ENCODE data around the gene ELK3. TPM values are rescaled to one million over a fixed set of nuclear protein-coding genes. Genes with fewer than 3 reads are reported as not detected.
"Not testable (repeated sequence)": the region's sequence is repeated elsewhere in the genome, so short reads cannot be mapped to it uniquely, and the experiment has no call there.

ELK3 gene
- total RNA-seq, 1 donor: 26.1 TPM

- peak in 1 of 3 donors; percentile 51 for DNase-seq (ENCODE audit: low read depth in 2 of 3, low spot score in 2 of 3)
Measured at GRCh38 chr12:96294831-96295230, 100.7 kb downstream of the ELK3 start.

- no peak for DNase-seq (ENCODE audit: low read depth in 2 of 3, low spot score in 2 of 3)
Measured at GRCh38 chr12:96295532-96296160, 101.5 kb downstream of the ELK3 start.

GRCh38 chr12:96297504-96297903 is 103.3 kb downstream of the ELK3 start:
- no peak for DNase-seq (ENCODE audit: low read depth in 2 of 3, low spot score in 2 of 3)

DNA sequence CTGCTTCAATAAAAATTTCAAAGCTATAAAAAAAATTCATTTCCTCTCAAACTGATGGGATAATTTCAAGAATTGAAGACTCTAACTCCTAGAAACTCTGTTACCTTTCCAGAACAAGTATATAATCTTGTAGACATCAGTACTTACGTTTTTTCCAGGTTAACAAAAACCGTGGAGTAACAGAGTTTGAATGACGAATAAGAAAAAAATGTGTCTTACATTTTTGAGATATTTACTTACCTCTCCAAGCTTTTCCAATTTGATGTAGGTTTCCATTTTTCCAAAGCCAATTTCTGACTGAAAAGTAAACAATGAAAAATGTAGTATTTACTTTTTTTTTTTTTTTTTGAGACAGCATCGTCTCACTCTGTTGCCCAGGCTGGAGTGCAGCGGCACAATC is 105.9 kb downstream of the ELK3 start:
- DNase-seq (ENCODE audit: low read depth in 2 of 3, low spot score in 2 of 3): no peak

DNA sequence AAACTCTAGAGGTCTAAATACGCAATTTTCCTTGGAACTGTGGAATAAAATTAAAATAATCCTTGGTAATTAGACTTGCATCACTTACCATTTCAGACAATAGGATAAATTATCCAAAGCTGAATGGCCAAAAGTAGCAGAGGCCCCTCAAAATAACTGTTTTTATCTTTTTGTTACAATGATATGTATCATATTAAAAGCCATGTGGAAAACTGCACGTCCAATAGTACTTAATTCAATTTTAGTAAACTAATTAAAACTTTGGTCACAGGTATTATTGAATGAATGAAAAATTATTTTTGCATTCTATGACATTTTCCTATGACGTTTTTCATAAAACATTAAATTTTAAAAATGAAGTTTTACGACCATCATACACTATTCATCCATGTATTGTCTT is 107.6 kb downstream of the ELK3 start:
- no peak for DNase-seq (ENCODE audit: low read depth in 2 of 3, low spot score in 2 of 3)

GRCh38 chr12:96302687-96303310 is 108.6 kb downstream of the ELK3 start:
- DNase-seq (ENCODE audit: low read depth in 2 of 3, low spot score in 2 of 3): no peak

DNA sequence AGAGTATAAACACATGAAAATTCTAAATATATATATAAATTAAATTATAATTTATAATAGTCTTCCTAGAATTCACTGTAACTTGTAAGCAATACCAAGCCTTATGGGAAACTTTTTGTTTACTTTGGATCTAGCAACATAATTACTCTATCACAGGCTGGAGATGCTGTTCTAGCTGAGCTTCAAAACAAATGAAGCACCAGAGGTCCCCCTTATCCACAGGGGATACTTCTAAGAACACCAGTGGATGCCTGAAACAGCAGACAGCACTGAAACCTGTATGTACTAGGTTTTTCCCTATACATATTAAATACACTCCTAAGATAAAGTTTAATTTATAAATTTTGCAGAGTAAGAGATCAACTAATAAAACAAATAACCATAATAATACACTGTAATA is 109.5 kb downstream of the ELK3 start:
- no peak for DNase-seq (ENCODE audit: low read depth in 2 of 3, low spot score in 2 of 3)

GRCh38 chr12:96305665-96306064 is 111.5 kb downstream of the ELK3 start:
- no peak for DNase-seq (ENCODE audit: low read depth in 2 of 3, low spot score in 2 of 3)

DNA sequence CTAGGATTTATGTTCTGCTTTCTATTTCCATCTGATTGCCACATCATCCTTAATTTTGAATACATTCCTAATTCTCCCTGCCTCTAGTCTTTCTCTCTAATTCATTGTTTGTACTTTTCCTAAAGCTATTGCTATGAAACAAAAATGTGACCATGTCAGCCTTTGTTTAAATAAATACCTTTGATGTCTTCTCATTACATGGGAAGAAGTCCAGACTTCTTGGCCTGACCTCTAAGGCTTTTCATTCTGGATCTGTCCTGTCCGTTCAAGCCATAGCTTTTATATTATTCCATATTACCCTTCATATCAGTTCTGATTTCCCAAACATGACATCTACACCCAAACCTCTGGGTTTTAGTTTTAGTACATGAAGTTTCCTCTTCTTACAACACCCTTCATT is 114.7 kb downstream of the ELK3 start:
- no peak for DNase-seq (ENCODE audit: low read depth in 2 of 3, low spot score in 2 of 3)

DNA sequence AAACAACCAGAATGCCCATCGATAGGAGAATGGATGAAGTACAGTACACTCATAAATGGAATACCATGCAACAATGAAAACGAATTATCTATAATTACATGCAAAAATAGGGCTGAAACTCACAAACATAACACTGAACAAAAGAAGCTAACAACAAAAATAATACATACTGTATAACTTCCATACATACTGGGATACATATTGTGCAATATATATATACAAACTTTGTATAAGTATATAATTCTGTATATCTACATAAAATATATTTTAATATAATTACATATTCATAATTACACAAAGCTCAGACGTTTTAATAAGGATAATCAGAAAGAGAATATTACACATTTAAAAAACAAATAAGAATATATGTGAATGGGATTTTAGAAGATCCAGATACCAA is 115.9 kb downstream of the ELK3 start:
- DNase-seq (ENCODE audit: low read depth in 2 of 3, low spot score in 2 of 3): no peak

DNA sequence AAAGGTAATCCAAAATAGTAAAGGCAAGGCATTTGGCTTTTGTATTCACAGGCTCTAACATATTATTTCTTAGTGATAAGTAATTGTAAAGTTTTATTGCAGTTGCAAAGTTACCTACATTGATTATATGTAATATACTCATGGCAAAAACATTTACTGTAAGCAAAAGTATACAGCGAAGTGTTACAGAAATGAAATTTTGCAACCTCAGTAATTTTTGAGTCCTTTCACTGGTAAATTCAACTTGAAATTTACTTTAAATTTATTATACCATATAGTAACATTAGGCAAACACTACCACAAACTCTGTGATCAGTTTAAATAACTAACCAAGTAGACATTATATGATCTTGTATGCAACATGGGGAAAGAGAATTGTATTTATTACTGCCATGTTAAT is 117.0 kb downstream of the ELK3 start:
- no peak for DNase-seq (ENCODE audit: low read depth in 2 of 3, low spot score in 2 of 3)

DNA sequence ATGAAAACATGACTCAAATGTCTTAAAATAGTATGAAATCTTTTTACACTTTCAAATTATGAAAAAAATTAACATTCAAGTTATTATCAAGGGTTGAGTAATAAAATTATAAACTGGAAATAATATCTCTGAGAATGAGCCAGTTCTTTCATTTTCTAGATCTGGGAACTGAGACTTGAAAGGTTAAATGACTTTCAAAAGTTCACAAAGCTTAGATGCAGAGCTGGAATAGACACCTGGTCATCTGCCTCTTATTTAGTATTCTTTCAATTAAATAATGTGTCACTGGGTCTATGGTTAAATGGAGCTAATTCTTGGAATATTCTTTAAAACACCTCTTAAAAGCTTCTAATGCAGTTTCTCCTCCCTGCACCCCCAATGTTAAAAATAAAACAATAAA is 119.4 kb downstream of the ELK3 start:
- DNase-seq (ENCODE audit: low read depth in 2 of 3, low spot score in 2 of 3): no peak

DNA sequence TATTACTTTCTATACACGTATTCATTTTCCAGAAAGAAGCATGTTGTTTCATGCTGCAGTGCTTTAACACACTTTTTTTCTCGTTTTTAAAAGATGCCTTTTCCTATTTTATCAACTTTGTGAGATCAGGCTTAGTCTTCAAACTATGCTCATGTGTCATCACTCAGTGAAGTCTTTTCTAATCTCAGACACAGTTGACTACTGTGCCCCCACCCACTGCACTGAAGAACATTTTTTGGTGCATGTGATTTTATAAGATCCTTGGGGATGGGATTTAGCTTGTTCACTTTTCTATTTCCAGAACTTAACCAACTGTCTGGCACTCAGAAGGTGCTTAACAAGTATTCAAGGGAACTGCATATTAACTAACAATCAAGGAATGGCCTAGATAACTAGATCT is 120.5 kb downstream of the ELK3 start:
- no peak for DNase-seq (ENCODE audit: low read depth in 2 of 3, low spot score in 2 of 3)

DNA sequence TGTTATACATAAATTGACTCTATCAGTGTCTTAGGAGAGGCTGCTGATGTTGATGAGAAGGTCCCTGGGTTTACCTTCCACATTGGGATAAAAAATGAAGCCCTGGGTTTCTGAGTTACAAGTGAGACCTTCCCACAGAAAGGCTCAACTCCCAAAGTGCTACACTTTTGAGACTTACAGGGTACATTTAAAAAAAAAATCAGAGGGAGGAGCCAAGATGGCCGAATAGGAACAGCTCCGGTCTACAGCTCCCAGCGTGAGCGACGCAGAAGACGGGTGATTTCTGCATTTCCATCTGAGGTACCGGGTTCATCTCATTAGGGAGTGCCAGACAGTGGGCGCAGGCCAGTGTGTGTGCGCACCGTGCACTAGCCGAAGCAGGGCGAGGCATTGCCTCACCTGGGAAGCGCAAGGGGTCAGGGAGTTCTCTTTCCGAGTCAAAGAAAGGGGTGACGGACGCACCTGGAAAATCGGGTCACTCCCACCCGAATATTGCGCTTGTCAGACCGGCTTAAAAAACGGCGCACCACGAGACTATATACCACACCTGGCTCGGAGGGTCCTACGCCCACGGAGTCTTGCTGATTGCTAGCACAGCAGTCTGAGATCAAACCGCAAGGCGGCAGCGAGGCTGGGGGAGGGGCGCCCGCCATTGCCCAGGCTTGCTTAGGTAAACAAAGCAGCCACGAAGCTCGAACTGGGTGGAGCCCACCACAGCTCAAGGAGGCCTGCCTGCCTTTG is 121.7 kb downstream of the ELK3 start:
- DNase-seq (ENCODE audit: low read depth in 2 of 3, low spot score in 2 of 3): peak in 2 of 3 donors; percentile 5 to 40

- not testable (repeated sequence) for DNase-seq (ENCODE audit: low read depth in 2 of 3, low spot score in 2 of 3)
Measured at GRCh38 chr12:96317801-96318200, 123.6 kb downstream of the ELK3 start.

Small RNAs within 50 kb of the gene (small RNA-seq; reads per million reads assigned to genes)
- not detected for gene RNU4-24P

Other genes starting within 250 kb of the ELK3 start
- gene HAL, start 198.0 kb upstream of the ELK3 start, total RNA-seq: 3.2 TPM
- 101 TPM for gene LTA4H, start 158.8 kb upstream of the ELK3 start, total RNA-seq
- 33.9 TPM for gene CDK17, start 206.1 kb downstream of the ELK3 start, total RNA-seq